ENCODE results near the gene CPSF3. TPM values are rescaled to one million over a fixed set of nuclear protein-coding genes. Genes with fewer than 3 reads are reported as not detected.
A peak's percentile ranks its signal among the peaks of the same experiment; 100 is the strongest.

The CPSF3 gene
- polyA plus RNA-seq (ENCODE audit: insufficient read length), result 66.3 TPM
- long read RNA-seq, donor 1, transcript CPSF3-201 (18 exons, 2,345 nt), result major isoform, 16 of 21 reads
- long read RNA-seq, donor 1, partial matches to known transcripts, result 5 of 21 reads
- long read RNA-seq, donor 1, other reads (novel, unspliced or antisense), result 0 of 21 reads
- long read RNA-seq, donor 2, transcript CPSF3-201 (18 exons, 2,345 nt), result major isoform, 5 of 323 reads
- long read RNA-seq, donor 2, partial matches to known transcripts, result 49 of 323 reads
- long read RNA-seq, donor 2, other reads (novel, unspliced or antisense), result 269 of 323 reads
- long read RNA-seq, donor 3, transcript CPSF3-201 (18 exons, 2,345 nt), result major isoform, 5 of 5 reads
- long read RNA-seq, donor 3, partial matches to known transcripts, result 0 of 5 reads
- long read RNA-seq, donor 3, other reads (novel, unspliced or antisense), result 0 of 5 reads
- long read RNA-seq, donor 4, partial matches to known transcripts, result 0 of 1 reads
- long read RNA-seq, donor 4, other reads (novel, unspliced or antisense), result 0 of 1 reads
- long read RNA-seq, donor 5, transcript CPSF3-201 (18 exons, 2,345 nt), result major isoform, 18 of 18 reads
- long read RNA-seq, donor 5, partial matches to known transcripts, result 0 of 18 reads
- long read RNA-seq, donor 5, other reads (novel, unspliced or antisense), result 0 of 18 reads
- long read RNA-seq, donor 6, partial matches to known transcripts, result 0 of 4 reads
- long read RNA-seq, donor 6, other reads (novel, unspliced or antisense), result 0 of 4 reads
- long read RNA-seq, donor 7, transcript CPSF3-201 (18 exons, 2,345 nt), result major isoform, 10 of 10 reads
- long read RNA-seq, donor 7, partial matches to known transcripts, result 0 of 10 reads
- long read RNA-seq, donor 7, other reads (novel, unspliced or antisense), result 0 of 10 reads
- long read RNA-seq, donor 8, transcript CPSF3-201 (18 exons, 2,345 nt), result major isoform, 6 of 6 reads
- long read RNA-seq, donor 8, partial matches to known transcripts, result 0 of 6 reads
- long read RNA-seq, donor 8, other reads (novel, unspliced or antisense), result 0 of 6 reads

DNA sequence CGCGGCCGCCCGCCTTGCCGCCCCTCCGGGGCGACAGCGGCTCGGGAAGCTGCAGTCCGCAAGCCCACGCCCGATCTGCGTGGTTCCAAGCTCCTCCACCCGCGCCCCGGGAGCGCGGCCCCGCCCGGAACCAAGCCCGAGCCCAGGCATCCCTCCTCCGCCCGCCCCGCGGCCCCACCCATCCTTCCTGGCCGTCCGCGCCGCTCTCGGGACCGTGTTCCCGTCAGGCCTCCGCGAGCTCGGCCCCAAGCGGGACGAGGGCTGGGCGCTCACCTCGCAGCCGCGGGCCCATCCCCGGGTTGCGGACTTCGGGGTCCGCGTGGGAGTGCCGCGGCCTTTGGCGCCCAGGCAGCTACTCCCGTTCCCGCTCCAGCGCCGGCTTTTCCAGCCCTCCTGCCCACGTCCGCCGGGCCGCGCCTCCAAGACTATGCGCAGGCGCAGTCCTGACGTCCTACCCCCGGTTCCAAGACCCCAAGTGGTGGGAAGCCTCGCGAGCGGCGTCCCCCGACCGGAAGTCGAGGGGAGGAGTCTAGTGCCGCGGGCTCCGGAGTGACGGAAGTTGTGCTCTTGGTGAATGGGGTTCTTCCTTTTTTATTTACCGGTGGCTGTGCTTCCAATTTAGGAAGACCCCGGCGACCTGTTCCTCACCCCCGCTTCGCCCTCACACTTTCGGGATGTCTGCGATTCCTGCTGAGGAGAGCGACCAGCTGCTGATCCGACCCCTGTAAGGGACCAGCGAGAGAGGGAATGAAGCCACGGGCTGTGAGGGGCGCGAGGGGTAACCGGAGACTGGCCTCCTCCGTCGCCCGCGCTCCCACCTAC, at the start of gene CPSF3, which contains the start of gene ITGB1BP1:
Gene CPSF3 (plus strand): TSS at position 555 of the 822 bp plus-strand sequence. CDS start 120 bp downstream, at position 675.
Gene ITGB1BP1 (minus strand): TSS at position 429 of the 822 bp plus-strand sequence. CDS start 4,831 bp downstream, outside the sequence.
- peak; percentile 98 for DNase-seq

DNA sequence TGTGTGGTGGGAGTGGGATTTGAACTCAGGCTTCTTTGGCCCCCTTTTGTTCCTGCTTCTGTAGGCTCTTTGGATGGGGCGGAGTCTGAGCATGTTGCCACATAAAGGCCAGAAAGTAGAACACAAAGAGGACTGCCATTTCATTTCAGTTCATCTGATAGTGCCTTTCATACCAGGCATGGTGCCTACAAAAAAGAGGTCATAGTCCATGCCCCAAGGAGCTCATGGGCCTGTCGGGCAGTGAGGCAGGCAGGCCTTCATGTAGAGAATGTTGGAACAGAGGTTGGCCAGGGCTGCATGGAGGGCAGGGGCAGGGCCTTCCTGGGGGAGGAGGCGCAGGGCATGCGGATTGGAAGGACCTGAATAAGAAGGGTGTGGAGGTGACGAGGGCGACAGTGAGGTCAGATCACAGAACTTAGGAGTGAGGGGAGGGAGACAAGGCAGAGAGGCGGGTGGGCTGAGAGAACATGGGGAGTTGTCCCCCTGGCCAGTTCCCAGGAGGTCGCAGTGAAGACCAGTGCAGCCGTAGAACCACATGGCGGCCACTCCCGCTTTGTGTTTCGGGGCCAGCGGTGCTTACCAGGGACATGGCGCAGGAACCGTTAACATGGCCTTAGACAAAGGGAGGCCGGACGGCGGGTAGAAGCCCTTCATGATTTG, 49.3 kb upstream of the CPSF3 start:
- no peak for DNase-seq

DNA sequence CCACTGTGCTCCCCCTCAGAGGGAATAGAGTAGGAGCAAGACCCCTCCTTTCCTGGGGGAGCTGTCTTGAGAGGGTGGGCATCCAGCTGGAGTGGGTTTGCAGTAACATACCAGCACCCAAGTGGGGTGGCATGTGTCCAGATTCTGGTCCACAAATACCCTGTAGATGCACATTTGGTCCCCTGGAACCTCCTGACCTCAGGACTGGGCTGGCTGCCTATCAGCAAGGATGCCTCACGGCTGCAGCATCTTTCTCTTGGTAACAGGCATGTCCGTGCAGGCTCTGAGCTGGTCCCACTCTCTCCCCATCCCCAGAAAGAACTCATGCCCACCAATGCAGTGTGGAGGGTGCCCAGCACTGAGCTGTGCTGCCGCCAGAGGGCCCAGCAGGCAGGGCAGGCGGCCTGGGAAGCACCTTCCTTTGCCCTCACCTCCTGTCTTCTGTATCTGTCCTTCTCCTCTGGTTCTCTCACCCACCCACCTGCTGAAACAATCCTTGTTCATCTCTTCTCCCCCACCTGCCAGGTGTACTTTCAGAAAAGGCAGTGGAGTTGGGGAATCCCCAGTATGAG, 47.5 kb upstream of the CPSF3 start:
- no peak for DNase-seq

DNA sequence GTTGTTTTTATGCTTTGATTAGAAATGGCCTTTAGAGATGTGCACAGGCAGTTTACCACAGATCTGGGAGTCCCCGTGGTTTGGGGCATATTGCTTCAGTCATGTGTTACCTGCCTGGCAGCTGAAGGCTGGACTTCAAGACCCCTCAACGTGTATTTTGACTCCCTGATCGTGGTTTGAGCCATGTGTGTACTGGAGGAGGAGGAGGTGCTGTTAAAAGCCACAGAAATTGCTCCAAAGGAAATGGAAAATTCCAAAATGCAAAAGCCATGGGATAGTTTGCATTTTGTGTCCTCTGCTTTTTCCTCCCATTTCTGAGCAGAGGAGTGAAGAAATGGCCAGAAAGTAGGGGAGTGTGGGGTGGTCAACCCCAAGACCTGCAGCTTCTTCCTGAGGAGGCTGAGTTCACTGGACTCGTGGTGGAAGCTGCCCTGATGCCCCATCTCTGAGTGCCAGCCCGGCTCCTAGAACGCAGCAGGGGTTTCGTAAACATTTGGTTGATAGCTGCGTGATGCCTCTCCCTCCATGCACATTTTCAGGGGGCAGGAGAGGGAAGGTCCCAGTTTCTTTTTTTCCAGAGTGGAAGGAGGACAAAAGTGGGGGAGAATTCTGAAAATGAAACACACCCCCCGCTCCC, 45.9 kb upstream of the CPSF3 start:
- DNase-seq, result no peak

DNA sequence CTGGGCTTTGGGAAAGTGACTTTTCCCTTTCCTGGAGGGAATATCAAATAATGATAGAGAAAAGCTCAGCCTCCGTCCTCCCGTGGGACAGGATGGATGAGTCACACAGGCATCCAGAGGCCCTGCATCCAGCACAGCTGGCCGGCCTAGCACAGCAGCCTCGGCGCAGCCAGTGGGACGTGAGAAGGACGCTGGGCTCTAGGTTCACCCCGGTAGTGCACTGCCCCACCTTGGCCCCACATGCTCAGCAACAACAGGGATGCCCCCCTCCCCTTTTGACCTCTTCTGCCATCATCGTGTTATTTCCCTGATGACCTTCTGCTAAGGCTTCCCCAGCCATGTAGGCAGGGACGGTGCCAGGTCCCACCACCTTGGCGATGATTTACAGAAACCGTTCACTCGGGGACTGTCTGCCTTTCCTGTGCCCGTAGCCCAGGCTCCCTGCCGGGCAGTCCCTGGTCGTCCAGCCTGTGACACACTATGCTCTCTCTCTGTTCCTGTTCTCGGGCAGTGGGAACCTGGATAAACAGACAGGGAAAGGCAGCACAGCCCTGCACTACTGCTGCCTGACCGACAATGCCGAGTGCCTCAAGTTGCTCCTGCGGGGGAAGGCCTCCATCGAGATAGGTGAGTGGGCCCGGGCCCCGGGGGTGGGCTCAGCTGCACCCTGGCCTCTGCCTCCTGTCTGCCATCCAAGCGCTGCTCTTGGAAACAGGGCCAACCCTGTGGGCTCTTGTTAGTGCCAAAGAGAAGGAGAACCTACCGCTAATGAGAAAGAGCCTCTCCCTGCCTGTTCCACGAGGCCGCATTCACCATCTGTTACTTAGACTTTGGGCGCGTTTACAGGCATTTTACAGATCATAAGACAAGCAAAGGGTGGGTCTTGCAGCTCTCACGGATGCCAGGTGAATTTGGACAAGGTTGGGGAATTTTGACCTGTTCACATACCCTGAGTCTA, 44.7 kb upstream of the CPSF3 start:
- DNase-seq, result no peak

DNA sequence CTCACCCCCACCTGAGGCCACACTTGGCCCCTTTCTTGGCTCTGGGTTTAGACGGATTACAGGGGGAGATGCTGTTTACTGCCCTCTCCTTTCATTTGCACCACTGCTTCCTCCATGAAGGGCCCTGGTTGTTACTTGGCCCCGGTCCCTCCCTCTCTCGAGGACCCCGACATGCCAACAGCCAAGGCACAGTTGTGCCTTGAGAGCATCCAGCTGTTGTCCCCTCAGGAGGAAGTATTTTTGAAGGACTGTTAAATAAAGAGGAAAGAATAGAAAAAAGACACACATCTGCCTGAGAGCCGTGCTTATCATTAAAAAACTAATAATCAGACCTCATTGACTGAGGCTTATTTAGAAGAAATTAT, 44.1 kb upstream of the CPSF3 start:
- DNase-seq, result no peak

DNA sequence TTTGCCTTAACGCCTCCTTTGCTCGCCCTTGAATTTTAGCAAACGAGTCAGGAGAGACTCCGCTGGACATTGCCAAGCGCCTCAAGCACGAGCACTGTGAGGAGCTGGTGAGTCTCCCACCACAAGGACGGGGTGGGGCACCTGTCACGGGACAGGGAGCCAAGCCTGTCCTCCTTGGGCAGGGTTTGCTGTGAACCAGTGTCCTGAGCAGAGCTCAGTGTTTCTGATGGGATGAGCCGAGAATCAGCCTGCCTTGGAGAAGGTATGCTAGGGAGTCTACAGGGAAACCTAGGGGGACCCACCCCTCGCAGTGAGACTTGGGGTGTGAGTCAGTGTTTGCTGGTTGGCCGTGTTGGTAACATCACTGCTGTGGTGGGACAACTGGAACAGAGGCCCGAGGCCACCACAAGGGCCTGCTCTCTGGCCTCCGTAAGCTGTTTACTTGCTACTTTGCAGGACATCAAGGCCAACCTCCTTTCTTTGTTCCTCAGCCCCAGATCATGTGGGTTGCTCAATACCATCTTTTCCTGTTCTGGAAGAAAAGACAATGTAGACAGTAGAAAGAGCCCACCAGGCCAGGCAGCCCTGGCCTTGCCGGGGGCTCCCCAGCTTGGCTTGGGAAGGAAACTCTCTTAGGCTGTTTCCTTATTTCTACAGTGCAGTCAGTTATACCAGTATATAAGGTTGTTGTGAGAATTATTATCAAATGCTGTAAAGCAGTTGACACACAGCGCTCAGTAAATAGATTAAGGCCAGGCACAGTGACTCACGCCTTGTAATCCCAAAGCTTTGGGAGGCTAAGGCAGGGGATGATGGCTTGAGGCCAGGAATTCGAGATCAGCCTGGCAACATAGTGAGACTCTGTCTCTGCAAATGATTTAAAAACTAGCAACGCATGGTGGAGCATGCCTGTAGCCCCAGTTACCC, 42.5 kb upstream of the CPSF3 start:
- no peak for DNase-seq

DNA sequence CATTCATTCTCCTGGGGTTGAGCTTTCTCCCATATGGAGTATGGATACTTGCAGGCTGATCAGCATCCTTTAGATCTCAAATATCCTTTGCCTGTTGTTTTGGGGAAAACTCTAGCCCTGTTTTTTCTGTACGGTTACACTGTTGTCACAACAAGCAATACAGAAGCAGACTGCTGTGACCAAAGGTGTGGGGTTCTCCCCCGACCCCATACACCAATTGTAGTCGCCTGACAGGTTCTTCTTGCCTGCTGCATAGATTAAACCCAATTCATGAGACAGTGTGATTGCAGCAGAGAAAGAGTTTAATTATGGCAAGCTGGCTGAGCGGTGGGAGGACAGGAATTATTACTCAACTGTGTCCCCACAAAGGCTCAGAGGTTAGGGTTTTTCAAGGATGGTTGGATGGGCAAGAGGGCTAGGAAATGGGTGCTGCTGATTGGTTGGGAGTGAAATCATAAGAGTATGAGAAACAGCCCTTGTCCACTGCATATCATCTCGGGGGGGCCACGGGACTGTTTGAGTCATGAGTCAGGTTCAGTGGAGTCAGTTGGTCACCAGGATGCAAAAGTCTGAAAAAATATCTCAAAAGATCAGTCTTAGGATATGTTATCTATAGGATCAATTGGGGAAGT, 40.7 kb upstream of the CPSF3 start:
- no peak for DNase-seq

DNA sequence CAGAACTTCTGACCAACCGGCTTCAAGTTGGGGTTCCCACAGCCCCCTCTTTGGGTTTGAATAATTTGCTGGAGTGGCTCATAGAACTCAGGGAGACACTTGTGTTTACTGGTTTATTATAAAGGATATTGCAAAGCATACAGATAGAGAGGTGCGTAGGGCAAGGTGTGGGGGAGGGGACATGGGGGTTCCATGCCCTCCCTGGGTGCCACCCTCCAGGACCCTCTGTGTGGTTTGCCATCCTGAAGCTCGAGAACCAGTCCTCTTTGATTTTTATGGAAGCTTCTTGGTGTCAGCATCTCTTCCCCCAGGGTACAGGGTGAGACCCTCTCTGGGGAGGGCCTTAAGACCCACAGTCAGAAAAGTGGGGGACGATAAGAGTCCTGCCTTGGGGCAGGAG, 38.9 kb upstream of the CPSF3 start:
- no peak for DNase-seq

DNA sequence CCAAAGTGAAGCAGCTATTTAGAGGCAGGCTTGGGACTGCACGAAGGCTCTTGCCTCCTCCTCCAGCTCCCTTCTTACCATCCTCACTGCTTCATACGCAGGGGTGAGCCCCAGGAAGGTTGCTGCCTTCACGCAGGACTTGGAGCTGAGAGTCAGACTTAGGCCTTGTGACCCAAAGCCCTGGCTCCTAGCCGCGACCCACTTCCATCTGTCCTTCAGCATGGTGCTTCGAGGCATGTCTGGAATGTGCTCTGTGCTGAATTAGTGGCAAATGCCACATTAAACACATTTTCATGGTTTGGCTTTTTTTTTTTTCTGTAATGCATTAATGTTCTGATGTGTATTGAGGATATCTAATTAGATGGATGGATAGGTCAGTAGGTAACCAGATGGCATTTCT, 37.6 kb upstream of the CPSF3 start:
- no peak for DNase-seq

DNA sequence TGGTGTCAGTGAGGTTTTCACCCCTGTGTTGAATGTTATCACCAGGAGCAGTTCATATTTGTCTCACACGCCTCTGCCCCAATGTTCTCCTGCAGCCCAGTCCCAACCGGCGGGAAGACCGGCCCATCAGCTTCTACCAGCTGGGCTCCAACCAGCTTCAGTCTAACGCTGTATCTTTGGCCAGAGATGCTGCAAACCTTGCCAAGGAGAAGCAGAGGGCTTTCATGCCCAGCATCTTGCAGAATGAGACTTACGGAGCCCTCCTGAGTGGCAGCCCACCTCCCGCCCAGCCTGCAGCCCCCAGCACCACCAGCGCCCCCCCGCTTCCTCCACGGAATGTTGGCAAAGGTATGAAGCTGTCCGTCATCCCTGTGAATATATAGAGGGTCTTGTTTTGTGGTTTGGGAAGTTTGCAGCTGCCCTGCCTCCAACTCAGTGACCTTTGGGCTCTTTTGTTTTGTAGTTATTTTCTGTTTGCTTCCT, 35.2 kb upstream of the CPSF3 start:
- no peak for DNase-seq

DNA sequence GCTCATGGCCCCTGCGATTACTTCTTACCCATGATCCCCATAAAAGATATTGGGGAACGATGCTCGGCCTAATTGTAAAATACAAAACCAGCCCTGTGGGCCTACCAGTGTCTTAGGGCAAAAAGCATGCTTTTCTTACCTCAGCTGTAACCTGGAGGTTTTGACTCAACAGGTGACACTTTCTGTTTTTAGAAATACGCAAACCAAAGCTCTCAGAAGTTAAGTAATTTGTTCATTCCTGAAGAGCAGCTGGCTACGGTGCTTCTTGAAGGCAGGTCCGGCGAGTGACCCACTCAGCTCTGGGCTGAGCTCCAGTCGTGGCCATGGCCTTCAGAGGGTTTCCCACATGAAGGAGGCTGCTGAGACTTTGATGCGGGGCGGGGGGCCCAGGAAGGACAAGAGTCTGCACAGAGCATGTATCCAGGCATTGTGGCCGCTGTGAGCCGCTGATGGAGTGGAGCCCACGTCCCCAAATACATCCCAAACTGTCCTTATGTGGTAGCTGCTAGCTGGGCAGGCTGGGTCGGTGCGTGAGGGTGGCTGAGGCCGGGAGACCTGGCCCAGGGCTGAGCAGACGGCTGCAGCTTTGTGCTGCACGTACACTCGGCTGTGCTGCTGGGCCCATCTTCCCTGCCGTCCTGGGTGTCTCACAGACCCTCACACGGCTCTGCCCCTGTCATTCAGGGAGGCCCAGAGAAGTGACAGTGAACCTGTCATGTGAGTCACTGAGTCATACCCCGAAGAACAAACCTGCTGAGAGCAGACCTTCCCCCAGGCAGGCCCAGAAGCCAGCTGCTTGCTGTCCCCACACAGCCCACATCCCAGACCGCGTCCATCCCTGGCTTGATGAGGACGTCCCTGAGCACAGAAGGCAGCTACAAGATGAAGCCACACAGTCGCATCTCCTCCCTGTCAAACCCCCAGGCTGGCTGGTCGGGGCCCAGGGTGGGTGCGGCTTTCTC, 34.2 kb upstream of the CPSF3 start:
- DNase-seq, result no peak

DNA sequence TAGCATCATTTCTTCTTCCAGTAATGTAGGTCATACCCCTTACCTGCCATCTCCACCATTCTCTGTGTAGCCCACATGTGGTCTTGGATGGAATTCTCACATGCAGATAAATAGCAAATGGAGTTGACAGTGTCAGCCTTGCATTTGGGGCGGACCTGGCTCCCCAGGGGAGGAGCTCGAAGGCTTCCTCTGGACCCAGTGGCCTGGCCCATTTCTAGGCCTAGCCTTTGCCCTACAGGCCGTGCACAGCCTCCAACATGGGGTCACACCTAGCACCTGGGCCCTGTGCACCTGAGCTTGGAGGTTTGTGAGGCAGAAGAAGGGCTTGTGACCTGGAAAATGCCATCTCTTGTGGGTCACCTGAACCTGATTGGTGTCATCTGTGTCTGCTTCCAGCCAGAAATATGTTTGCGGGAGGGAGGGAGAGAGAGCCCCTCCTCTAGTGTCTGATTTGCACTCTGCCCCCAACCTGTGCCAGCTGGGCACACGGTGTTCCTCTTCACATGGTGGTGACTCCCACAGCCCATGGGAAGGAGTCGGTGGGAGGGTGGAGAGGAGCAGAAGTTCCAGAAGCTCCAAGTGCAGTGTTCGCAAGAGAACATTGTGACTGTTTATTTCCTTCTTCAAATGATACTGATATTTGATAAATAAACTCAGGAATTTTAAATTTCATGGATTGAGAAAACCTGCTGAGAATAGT, 33.2 kb upstream of the CPSF3 start:
- no peak for DNase-seq

DNA sequence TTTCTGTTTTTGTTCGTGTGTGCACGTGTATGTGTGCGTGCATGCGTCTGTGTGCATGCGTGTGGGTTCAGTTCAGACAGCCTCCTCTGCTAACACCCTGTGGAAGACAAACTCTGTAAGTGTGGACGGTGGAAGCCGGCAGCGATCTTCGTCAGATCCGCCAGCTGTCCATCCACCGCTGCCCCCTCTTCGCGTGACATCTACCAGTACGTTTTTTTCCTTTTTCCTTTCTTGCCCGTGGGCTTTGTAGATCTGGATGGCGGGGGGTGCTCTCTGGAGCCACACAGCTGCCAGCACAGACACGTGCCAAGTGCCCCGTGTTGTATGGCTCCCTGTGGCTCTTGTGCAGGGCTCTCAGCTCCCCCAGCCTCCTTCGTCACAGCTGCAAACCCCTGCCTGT, 32.5 kb upstream of the CPSF3 start:
- no peak for DNase-seq

DNA sequence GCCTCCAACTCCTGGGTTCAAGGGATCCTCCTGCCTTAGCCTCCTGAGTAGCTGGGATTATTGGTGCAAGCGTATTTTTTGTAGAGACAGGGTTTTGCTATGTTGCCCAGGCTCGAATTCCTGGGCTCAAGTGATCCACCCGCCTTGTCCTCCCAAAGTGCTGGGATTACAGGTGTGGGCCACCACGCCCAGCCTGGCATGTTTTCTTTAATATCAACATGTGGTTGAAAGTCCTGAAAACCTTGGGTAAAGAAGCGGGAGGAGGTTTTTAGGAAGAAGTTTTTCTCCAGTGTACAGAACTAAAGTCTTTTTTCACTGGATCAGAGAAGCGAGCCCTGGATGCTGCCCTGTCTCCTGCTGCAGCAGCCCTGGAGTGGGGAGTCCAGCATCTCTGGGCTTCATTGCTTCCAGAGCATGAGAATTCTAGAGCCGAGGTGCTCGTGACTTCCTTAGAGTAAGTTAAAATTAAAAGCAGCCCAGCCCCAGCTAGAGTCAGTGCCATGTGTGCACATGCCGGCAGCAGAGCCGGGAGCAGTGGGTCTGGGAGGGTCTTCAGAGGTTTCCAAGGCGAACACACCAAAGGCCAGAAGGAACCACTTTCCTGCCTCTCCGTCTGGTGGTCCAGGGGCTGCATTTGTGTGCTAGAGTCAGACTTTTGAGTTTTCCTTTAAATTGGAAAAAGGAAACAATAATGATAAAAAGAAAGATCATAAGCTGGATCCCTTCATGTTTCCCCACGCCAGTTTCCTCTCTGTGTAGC, 31.3 kb upstream of the CPSF3 start:
- DNase-seq, result no peak
